GM18873 (cell line): ENCODE results near the gene RCAN2.
"Not testable (repeated sequence)": the region's sequence is repeated elsewhere in the genome, so short reads cannot be mapped to it uniquely, and the experiment has no call there.

ENCODE experiments used
- ATAC-seq: cut with Tn5 transposase; IDR thresholded peaks from one replicate; pipeline ENCODE4 v1.9.1; 2021; ENCODE audit warnings: mild to moderate bottlenecking, moderate library complexity, moderate number of reproducible peaks; ENCODE audit not compliant: unreplicated experiment, low FRiP score

Gene RCAN2

GRCh38 chr6:46393161-46393939 is 97.9 kb downstream of the RCAN2 start:
- no peak for ATAC-seq

- no peak for ATAC-seq
Observed at GRCh38 chr6:46392294-46392693, 99.0 kb downstream of the RCAN2 start.

GRCh38 chr6:46390153-46390876 is 100.9 kb downstream of the RCAN2 start:
- no peak for ATAC-seq

- ATAC-seq, result not testable (repeated sequence)
Observed at GRCh38 chr6:46387728-46388127, 103.5 kb downstream of the RCAN2 start.

- no peak for ATAC-seq
Observed at GRCh38 chr6:46381579-46381978, 109.7 kb downstream of the RCAN2 start.

GRCh38 chr6:46381057-46381456 is 110.2 kb downstream of the RCAN2 start:
- no peak for ATAC-seq

GRCh38 chr6:46380152-46380807 is 111.0 kb downstream of the RCAN2 start:
- ATAC-seq, result no peak

- ATAC-seq, result no peak
Observed at GRCh38 chr6:46378882-46379416, 112.3 kb downstream of the RCAN2 start.

- no peak for ATAC-seq
Observed at GRCh38 chr6:46378161-46378881, 112.9 kb downstream of the RCAN2 start.

GRCh38 chr6:46377209-46377608 is 114.0 kb downstream of the RCAN2 start:
- ATAC-seq, result no peak

GRCh38 chr6:46376562-46377061 is 114.6 kb downstream of the RCAN2 start:
- peak; percentile 90 for ATAC-seq

- no peak for ATAC-seq
Observed at GRCh38 chr6:46370622-46371021, 120.6 kb downstream of the RCAN2 start.

GRCh38 chr6:46368169-46368536 is 123.1 kb downstream of the RCAN2 start:
- ATAC-seq, result no peak

GRCh38 chr6:46367354-46368168 is 123.7 kb downstream of the RCAN2 start:
- ATAC-seq, result no peak

GRCh38 chr6:46366190-46366900 is 124.9 kb downstream of the RCAN2 start:
- ATAC-seq, result no peak

- no peak for ATAC-seq
Observed at GRCh38 chr6:46357591-46357990, 133.7 kb downstream of the RCAN2 start.

- ATAC-seq, result no peak
Observed at GRCh38 chr6:46356543-46356942, 134.7 kb downstream of the RCAN2 start.

GRCh38 chr6:46353528-46353927 is 137.7 kb downstream of the RCAN2 start:
- ATAC-seq, result no peak
